ENCODE data around the gene HTATIP2.
"Not testable (repeated sequence)": the region's sequence is repeated elsewhere in the genome, so short reads cannot be mapped to it uniquely, and the experiment has no call there.

Gene HTATIP2

GRCh38 chr11:20372081-20372626 is 8.6 kb downstream of the HTATIP2 start:
- DNase-seq (ENCODE audit: low read depth in 2 of 2): no peak

GRCh38 chr11:20373147-20373546 is 9.6 kb downstream of the HTATIP2 start:
- DNase-seq (ENCODE audit: low read depth in 2 of 2): no peak

- no peak for DNase-seq (ENCODE audit: low read depth in 2 of 2)
These were observed 10.2 kb downstream of the HTATIP2 start for GRCh38 chr11:20373568-20374209.

GRCh38 chr11:20374741-20375300 is 11.3 kb downstream of the HTATIP2 start:
- no peak for DNase-seq (ENCODE audit: low read depth in 2 of 2)

- DNase-seq (ENCODE audit: low read depth in 2 of 2): no peak
These were observed 12.7 kb downstream of the HTATIP2 start for GRCh38 chr11:20376162-20376730.

GRCh38 chr11:20385996-20386395 is 22.5 kb downstream of the HTATIP2 start:
- DNase-seq (ENCODE audit: low read depth in 2 of 2): not testable (repeated sequence)

GRCh38 chr11:20387261-20388095 is 24.0 kb downstream of the HTATIP2 start, which contains the start of gene PRMT3:
Gene PRMT3 (plus strand): TSS chr11:20387716. CDS start chr11:20387747, 31 bp downstream.
- peak; percentile 92 to 95 for DNase-seq (ENCODE audit: low read depth in 2 of 2)

- peak in 1 of 2 donors; percentile 19 for DNase-seq (ENCODE audit: low read depth in 2 of 2)
These were observed 24.9 kb downstream of the HTATIP2 start for GRCh38 chr11:20388096-20389055.

GRCh38 chr11:20397281-20397680 is 33.8 kb downstream of the HTATIP2 start:
- no peak for DNase-seq (ENCODE audit: low read depth in 2 of 2)

- DNase-seq (ENCODE audit: low read depth in 2 of 2): no peak
These were observed 36.0 kb downstream of the HTATIP2 start for GRCh38 chr11:20399498-20399897.

GRCh38 chr11:20403059-20403458 is 39.5 kb downstream of the HTATIP2 start:
- DNase-seq (ENCODE audit: low read depth in 2 of 2): no peak

- no peak for DNase-seq (ENCODE audit: low read depth in 2 of 2)
These were observed 43.0 kb downstream of the HTATIP2 start for GRCh38 chr11:20406484-20406883.

- no peak for DNase-seq (ENCODE audit: low read depth in 2 of 2)
These were observed 43.8 kb downstream of the HTATIP2 start for GRCh38 chr11:20407344-20407743.

- no peak for DNase-seq (ENCODE audit: low read depth in 2 of 2)
These were observed 51.9 kb downstream of the HTATIP2 start for GRCh38 chr11:20415432-20415831.

- no peak for DNase-seq (ENCODE audit: low read depth in 2 of 2)
These were observed 54.3 kb downstream of the HTATIP2 start for GRCh38 chr11:20417771-20418170.

- no peak for DNase-seq (ENCODE audit: low read depth in 2 of 2)
These were observed 58.4 kb downstream of the HTATIP2 start for GRCh38 chr11:20421946-20422345.

GRCh38 chr11:20429216-20429615 is 65.7 kb downstream of the HTATIP2 start:
- no peak for DNase-seq (ENCODE audit: low read depth in 2 of 2)

Data from stimulated activated CD4-positive, alpha-beta T cell treated with anti-CD3 and anti-CD28 coated beads, Interleukin-4, amount 100 ng/mL, for 48 hours (primary cell).